ENCODE results near the gene SHISA2. TPM values are rescaled to one million over a fixed set of nuclear protein-coding genes. Genes with fewer than 3 reads are reported as not detected.
"Not testable (repeated sequence)": the region's sequence is repeated elsewhere in the genome, so short reads cannot be mapped to it uniquely, and the experiment has no call there.

Gene SHISA2
- total RNA-seq, 1 experiment from 2014 or later: not detected

GRCh38 chr13:26075498-26075897 is 23.7 kb upstream of the SHISA2 start:
- no peaks in the 10 kb centered on the region for H3K9me3 ChIP-seq (ENCODE audit: insufficient read depth, low read depth)
- no peaks in the 10 kb centered on the region for H4K20me1 ChIP-seq (ENCODE audit: insufficient read depth)
- no peak overlapping the region for H2AFZ ChIP-seq
- intact Hi-C loops (cut with micrococcal nuclease; ENCODE audit: unreplicated experiment): no loop called here
- no peaks in the 10 kb centered on the region for H3K9me2 ChIP-seq (ENCODE audit: insufficient read depth)
- no peaks in the 10 kb centered on the region for H3F3A ChIP-seq (ENCODE audit: insufficient read depth, low read depth)
- H3K36me3 ChIP-seq (ENCODE audit: low read depth): no peaks in the 10 kb centered on the region
- POLR2A ChIA-PET (ENCODE audit: unreplicated experiment): no interaction called here
- no peak for DNase-seq
- CTCF ChIA-PET: no interaction called here
- H3K4me1 ChIP-seq (replicated peaks; ENCODE audit: insufficient read depth): no peaks in the 10 kb centered on the region
- H3K79me2 ChIP-seq (ENCODE audit: low read depth): no peaks in the 10 kb centered on the region
- no TSS peak for BruUV-seq (replicated peaks)
- H3K4me2 ChIP-seq: no peak overlapping the region
- H3K27ac ChIP-seq: no peak overlapping the region
- TF ChIP-seq EZH2 (IDR thresholded peaks at IDR 0.05; ENCODE audit: low read depth): no peak
- TF ChIP-seq, protein P1, sequence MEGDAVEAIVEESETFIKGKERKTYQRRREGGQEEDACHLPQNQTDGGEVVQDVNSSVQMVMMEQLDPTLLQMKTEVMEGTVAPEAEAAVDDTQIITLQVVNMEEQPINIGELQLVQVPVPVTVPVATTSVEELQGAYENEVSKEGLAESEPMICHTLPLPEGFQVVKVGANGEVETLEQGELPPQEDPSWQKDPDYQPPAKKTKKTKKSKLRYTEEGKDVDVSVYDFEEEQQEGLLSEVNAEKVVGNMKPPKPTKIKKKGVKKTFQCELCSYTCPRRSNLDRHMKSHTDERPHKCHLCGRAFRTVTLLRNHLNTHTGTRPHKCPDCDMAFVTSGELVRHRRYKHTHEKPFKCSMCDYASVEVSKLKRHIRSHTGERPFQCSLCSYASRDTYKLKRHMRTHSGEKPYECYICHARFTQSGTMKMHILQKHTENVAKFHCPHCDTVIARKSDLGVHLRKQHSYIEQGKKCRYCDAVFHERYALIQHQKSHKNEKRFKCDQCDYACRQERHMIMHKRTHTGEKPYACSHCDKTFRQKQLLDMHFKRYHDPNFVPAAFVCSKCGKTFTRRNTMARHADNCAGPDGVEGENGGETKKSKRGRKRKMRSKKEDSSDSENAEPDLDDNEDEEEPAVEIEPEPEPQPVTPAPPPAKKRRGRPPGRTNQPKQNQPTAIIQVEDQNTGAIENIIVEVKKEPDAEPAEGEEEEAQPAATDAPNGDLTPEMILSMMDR (conservative IDR thresholded peaks at IDR 0.05): no peak
- no peak overlapping the region for H3K4me3 ChIP-seq
- peaks cover 47% of the 10 kb centered on the region for H3K27me3 ChIP-seq (ENCODE audit: insufficient read depth, low read depth)

- Histone ChIP-seq H3K79me2 (ENCODE audit: low read depth) (no peaks in the 10 kb centered on the region), H3K4me2 (no peak overlapping the region), H2AFZ (no peak overlapping the region), H3K27ac (no peak overlapping the region), H3K9me3 (ENCODE audit: insufficient read depth, low read depth) (no peaks in the 10 kb centered on the region), H3K4me1 (replicated peaks; ENCODE audit: insufficient read depth) (no peaks in the 10 kb centered on the region), H3K9me2 (ENCODE audit: insufficient read depth) (no peaks in the 10 kb centered on the region), H3K27me3 (ENCODE audit: insufficient read depth, low read depth) (peaks cover 39% of the 10 kb centered on the region), H3F3A (ENCODE audit: insufficient read depth, low read depth) (no peaks in the 10 kb centered on the region), H3K4me3 (no peak overlapping the region), H4K20me1 (ENCODE audit: insufficient read depth) (no peaks in the 10 kb centered on the region), H3K36me3 (ENCODE audit: low read depth) (no peaks in the 10 kb centered on the region)
- ChIA-PET POLR2A (ENCODE audit: unreplicated experiment) (no interaction called here), CTCF (no interaction called here)
- TF ChIP-seq, protein P1 (conservative IDR thresholded peaks at IDR 0.05): no peak
- TF ChIP-seq EZH2 (IDR thresholded peaks at IDR 0.05; ENCODE audit: low read depth): no peak
- intact Hi-C loops (cut with micrococcal nuclease; ENCODE audit: unreplicated experiment): loop anchor here (5.0 kb wide), 1 partner anchor 502 kb away; no protein-coding TSS in a partner anchor
- BruUV-seq (replicated peaks): no TSS peak
- peak in 1 of 2 experiments; percentile 0 for DNase-seq
Measured at GRCh38 chr13:26074706-26075105, 22.9 kb upstream of the SHISA2 start.

- H3K9me3 ChIP-seq (ENCODE audit: insufficient read depth, low read depth); CTCF ChIA-PET; POLR2A ChIA-PET (ENCODE audit: unreplicated experiment); H3F3A ChIP-seq (ENCODE audit: insufficient read depth, low read depth); DNase-seq; H3K9me2 ChIP-seq (ENCODE audit: insufficient read depth); H3K4me1 ChIP-seq (replicated peaks; ENCODE audit: insufficient read depth); H2AFZ ChIP-seq; H3K79me2 ChIP-seq (ENCODE audit: low read depth); BruUV-seq (replicated peaks); H3K4me2 ChIP-seq; H3K4me3 ChIP-seq; H3K36me3 ChIP-seq (ENCODE audit: low read depth); H4K20me1 ChIP-seq (ENCODE audit: insufficient read depth); H3K27ac ChIP-seq: not testable (repeated sequence)
- TF ChIP-seq, protein P1 (conservative IDR thresholded peaks at IDR 0.05): peak; percentile 40; the same call in 1 of the 2 replicates
- intact Hi-C loops (cut with micrococcal nuclease; ENCODE audit: unreplicated experiment): loop anchor here (5.0 kb wide), 1 partner anchor 500 kb away; no protein-coding TSS in a partner anchor
- peaks cover 41% of the 10 kb centered on the region for H3K27me3 ChIP-seq (ENCODE audit: insufficient read depth, low read depth)
Measured at GRCh38 chr13:26072335-26072734, 20.5 kb upstream of the SHISA2 start.

All from PC-9 (cell line).